Measurements from ENCODE around the gene EPB41L2. TPM values are rescaled to one million over a fixed set of nuclear protein-coding genes. Genes with fewer than 3 reads are reported as not detected.

The EPB41L2 gene
- total RNA-seq, 2 donors from 2014 or later, result 41.9 to 47.2 TPM

DNA sequence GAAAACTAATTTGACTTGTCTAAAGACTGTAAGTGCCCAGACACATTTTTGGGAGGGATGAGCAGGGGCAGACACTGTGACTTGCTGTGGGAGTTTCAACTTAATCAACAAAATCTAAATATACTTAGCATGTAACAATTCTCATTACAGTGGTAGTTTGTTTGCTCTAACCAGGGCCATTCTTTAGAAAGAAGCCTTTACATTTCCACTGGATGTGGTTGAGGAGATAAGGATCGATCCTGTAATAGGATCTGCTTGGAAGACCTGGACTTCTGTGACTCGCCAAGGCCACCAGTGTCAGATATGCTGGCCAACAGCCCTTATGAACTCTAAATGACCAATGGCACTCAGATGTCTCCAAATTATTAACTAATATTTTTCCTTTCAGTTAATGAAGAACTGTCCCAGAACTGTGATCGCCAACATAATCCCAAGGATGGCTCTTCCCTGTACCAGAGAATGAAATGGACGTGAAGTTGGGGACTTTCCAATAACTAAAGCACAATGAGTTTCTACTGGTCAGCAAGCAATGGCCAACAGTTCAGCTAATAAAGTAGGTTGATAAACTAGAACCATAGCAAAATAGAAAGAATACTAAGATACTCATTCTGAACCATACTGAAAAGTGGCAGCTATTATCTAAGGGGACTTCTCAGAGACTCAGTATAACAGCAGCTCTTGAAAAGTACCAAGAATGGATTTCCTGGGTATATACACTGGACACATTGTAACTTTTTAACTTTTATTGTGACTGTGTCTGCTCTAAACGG is 228.4 kb downstream of the EPB41L2 start:
- Histone ChIP-seq H3K9me3 (no peaks in the 10 kb centered on the region), H3K27ac (no peak overlapping the region), H3K4me3 (no peak overlapping the region), H3K27me3 (no peaks in the 10 kb centered on the region), H3K4me1 (no peaks in the 10 kb centered on the region), H3K36me3 (no peaks in the 10 kb centered on the region)
- no peak for DNase-seq (ENCODE audit: low spot score)
- TF ChIP-seq, protein P1, sequence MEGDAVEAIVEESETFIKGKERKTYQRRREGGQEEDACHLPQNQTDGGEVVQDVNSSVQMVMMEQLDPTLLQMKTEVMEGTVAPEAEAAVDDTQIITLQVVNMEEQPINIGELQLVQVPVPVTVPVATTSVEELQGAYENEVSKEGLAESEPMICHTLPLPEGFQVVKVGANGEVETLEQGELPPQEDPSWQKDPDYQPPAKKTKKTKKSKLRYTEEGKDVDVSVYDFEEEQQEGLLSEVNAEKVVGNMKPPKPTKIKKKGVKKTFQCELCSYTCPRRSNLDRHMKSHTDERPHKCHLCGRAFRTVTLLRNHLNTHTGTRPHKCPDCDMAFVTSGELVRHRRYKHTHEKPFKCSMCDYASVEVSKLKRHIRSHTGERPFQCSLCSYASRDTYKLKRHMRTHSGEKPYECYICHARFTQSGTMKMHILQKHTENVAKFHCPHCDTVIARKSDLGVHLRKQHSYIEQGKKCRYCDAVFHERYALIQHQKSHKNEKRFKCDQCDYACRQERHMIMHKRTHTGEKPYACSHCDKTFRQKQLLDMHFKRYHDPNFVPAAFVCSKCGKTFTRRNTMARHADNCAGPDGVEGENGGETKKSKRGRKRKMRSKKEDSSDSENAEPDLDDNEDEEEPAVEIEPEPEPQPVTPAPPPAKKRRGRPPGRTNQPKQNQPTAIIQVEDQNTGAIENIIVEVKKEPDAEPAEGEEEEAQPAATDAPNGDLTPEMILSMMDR (IDR thresholded peaks at IDR 0.05), result no peak

DNA sequence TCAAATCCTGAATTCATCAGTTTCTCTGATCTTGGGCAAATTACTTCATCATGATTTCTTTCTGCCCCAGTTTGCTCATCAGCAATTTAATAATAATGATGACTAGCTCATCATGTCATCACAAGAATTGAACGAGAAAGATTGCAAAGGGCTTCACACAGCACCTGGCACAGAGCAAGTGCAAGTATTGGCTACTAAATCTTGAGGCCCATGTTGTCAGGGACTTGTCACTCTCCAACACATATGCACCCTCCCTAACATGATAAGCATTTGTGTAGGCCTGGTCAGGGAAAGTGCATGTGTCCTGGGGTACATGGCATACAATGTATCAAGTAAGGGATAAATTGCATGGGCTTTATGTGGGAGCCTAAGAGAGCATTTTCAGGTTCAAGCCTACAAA is 229.5 kb downstream of the EPB41L2 start:
- no peaks in the 10 kb centered on the region for H3K9me3 ChIP-seq
- TF ChIP-seq, protein P1 (IDR thresholded peaks at IDR 0.05), result no peak
- DNase-seq (ENCODE audit: low spot score), result no peak

DNA sequence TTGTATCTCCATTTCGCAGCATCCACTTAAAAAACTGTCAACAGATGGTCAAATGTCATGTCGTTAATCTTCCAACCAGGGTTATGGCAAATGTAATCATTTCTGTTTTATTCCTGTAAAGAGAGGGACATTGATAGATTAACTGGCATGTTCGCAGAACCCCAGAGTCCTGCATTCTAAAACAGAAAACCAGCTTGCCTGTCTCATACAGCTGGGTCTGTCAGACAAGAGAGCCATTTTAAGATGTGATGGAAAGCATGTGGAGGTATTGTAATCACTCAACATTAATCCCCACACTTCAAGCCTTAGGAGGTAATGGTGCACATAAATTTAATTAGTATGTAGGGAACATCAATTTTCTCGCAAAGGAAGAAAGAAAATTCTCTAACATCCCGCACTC is 231.4 kb downstream of the EPB41L2 start:
- Histone ChIP-seq H3K4me1 (no peaks in the 10 kb centered on the region), H3K36me3 (no peaks in the 10 kb centered on the region), H3K9me3 (no peaks in the 10 kb centered on the region), H3K4me3 (no peak overlapping the region), H3K27me3 (no peaks in the 10 kb centered on the region), H3K27ac (no peak overlapping the region)
- TF ChIP-seq, protein P1 (IDR thresholded peaks at IDR 0.05), result no peak
- no peak for DNase-seq (ENCODE audit: low spot score)

More for the DNA sequence above, 229.5 kb downstream of the EPB41L2 start:
- no peak overlapping the region for H3K4me3 ChIP-seq
- no peaks in the 10 kb centered on the region for H3K27me3 ChIP-seq
- H3K36me3 ChIP-seq, result no peaks in the 10 kb centered on the region
- no peak overlapping the region for H3K27ac ChIP-seq
- no peaks in the 10 kb centered on the region for H3K4me1 ChIP-seq

DNA sequence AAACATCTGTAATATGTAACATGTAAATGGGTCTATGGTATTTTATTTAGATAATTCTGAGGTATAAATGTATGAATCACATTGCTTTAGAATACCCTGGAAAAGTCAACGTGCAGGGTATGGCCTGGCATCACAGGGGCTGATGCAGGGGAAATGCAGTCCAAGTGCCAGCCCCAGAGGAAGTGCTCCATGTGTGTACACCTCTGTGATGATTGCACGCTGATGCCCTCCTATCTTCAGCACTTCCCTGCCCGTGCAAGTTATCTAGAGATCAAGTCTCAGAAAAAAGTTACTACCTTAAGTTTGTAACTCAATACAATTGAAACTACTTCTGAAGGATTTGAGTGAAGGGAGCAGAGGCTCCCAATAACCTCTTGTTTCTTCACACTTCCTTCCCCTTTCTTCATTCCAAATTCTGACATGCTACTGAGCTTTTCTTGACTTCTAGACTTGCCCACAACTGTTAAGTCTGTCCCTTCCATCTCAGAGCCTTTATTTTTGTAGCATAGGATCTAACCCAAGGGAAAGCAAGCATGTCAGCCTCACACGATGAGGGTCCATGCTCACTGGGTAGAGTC is 233.6 kb downstream of the EPB41L2 start:
- Histone ChIP-seq H3K9me3 (no peaks in the 10 kb centered on the region), H3K4me3 (no peak overlapping the region)
- TF ChIP-seq, protein P1 (IDR thresholded peaks at IDR 0.05), result no peak

DNA sequence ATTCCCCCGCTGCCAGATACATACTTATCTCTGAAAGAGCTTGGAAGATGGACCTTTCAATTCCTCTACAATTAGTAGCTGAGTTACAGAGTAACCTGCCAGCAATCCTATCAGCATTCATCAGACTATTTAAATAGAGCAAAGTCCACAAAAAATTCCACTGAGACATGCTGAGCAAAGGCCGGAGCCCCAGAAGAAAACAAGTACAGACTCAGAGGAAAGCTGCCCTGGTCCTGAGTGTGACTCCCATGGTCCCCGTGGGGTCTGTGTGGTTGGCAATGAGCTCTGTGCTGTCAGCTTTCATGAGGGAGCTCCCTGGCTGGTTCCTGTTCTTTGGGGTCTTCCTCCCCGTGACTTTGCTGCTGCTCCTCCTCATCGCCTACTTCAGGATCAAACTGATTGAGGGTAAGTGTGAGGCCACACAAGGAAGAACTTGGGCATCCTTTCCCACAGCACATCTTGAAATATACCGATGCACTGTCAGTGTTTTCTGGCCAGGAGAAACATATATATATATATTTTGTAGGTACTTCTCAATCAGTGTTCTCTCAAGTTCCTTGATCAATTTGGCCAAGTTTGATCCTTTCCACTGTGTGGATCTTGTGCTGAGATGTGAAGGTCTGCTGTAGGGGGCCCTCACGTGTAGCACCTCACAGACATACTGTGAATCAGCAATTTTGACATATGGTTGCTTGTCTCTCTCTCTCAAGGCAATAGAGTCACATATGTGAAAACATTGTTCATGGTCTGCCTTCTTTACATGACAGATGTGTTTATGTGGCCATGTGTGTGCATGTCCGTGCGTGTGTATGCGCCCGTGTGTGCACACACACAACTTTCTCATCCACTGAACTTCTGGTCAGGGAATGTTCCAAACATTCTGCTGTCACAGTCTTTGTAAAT is 235.5 kb downstream of the EPB41L2 start, which contains the start of gene SMLR1:
Gene SMLR1 (plus strand): TSS at position 160 of the 903 bp plus-strand sequence. CDS start 8 bp downstream, at position 168.
- no peak within 1 kb of the TSS for H3K27ac ChIP-seq
- DNase-seq (ENCODE audit: low spot score), result no peak
- TF ChIP-seq, protein P1 (IDR thresholded peaks at IDR 0.05), result no peak

More for the DNA sequence above, 233.6 kb downstream of the EPB41L2 start:
- no peak for DNase-seq (ENCODE audit: low spot score)
- no peaks in the 10 kb centered on the region for H3K27me3 ChIP-seq
- H3K36me3 ChIP-seq, result no peaks in the 10 kb centered on the region
- H3K4me1 ChIP-seq, result no peaks in the 10 kb centered on the region
- no peak overlapping the region for H3K27ac ChIP-seq

More for the DNA sequence above, 235.5 kb downstream of the EPB41L2 start, which contains the start of gene SMLR1:
- H3K36me3 ChIP-seq, result no peaks in the 10 kb centered on the region
- no peaks in the 10 kb centered on the region for H3K27me3 ChIP-seq
- H3K9me3 ChIP-seq, result no peaks in the 10 kb centered on the region
- H3K4me1 ChIP-seq, result no peaks in the 10 kb centered on the region
- no peak within 1 kb of the TSS for H3K4me3 ChIP-seq

All from right atrium auricular region (tissue), 2 donors.